ENCODE measurements around the gene MYOF. TPM values are rescaled to one million over a fixed set of nuclear protein-coding genes. Genes with fewer than 3 reads are reported as not detected.

MYOF gene
- total and polyA plus RNA-seq, 2 of the 8 experiments (the other 6 are each of a cell fraction or from before 2014, with no cell fraction given) = 0.98 to 2.3 TPM

DNA sequence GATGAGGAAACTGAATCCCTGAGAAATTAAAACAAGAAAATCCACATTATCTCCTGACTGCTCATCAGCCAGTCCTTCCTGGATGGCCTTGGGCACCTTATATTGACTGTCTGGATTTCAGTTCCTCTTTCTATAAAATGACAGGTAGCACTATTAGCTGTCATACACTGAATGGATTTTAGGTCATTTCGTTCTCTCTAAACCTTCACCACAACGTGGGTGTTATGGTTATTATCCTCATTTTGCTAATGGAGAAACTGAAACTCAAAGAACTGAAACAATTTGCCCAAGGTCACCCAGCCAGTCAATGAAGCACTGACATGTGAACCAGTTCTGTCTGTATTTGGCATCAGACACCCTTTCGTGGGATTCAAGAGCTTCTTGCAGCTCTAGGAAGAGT, 214.6 kb downstream of the MYOF start:
- Histone ChIP-seq H2BK20ac (ENCODE audit: low read length) (no peak overlapping the region), H3K27ac (ENCODE audit: low read depth, low read length) (no peak overlapping the region), H3K4me2 (ENCODE audit: insufficient read depth in 1 of 2, low read depth in 2 of 2, low read length in 2 of 2) (no peak overlapping the region), H3K27me3 (replicated peaks in 1 of 4; ENCODE audit: control insufficient read depth in 3 of 4, extremely low read depth in 1 of 4, insufficient read depth in 3 of 4, low read length in 3 of 4) (no peaks in the 10 kb centered on the region), H3K79me1 (ENCODE audit: low read depth, low read length) (no peaks in the 10 kb centered on the region), H2AFZ (ENCODE audit: low read length) (no peak overlapping the region), H4K91ac (replicated peaks; ENCODE audit: insufficient read length, low read length) (no peak overlapping the region), H3K56ac (replicated peaks; ENCODE audit: insufficient read length, low read depth, low read length) (no peak overlapping the region), H3K79me2 (ENCODE audit: control insufficient read depth in 1 of 2, insufficient read depth in 2 of 2, low read length in 2 of 2) (no peaks in the 10 kb centered on the region), H2BK15ac (ENCODE audit: low read length) (no peak overlapping the region), H2BK120ac (replicated peaks; ENCODE audit: low read depth, low read length) (no peak overlapping the region), H3K9ac (replicated peaks in 1 of 4; ENCODE audit: extremely low read depth in 1 of 4, low read depth in 3 of 4, low read length in 3 of 4) (no peak overlapping the region), H3K14ac (ENCODE audit: insufficient read length) (no peak overlapping the region), H2AK5ac (ENCODE audit: low read depth, low read length) (no peak overlapping the region), H4K20me1 (replicated peaks in 1 of 2; ENCODE audit: control insufficient read depth in 1 of 2, insufficient read depth in 2 of 2, low read length in 2 of 2) (no peaks in the 10 kb centered on the region), H3K23me2 (ENCODE audit: low read depth, low read length) (no peaks in the 10 kb centered on the region; the same call in 1 of the 2 replicates), H3K23ac (ENCODE audit: insufficient read length) (no peak overlapping the region), H3K4me3 (ENCODE audit: extremely low read depth in 1 of 4, insufficient read depth in 2 of 4, low read depth in 3 of 4, low read length in 4 of 4) (no peak overlapping the region), H4K8ac (ENCODE audit: extremely low read depth, insufficient read depth, low read length) (no peak overlapping the region), H4K5ac (ENCODE audit: insufficient read length, low read depth, low read length) (no peak overlapping the region), H2BK5ac (ENCODE audit: low read depth, low read length) (no peak overlapping the region), H3K18ac (ENCODE audit: extremely low read depth, low read length) (no peak overlapping the region; the same call in 1 of the 2 replicates), H3K9me3 (ENCODE audit: insufficient read depth in 2 of 2, low read depth in 1 of 2, low read length in 1 of 2) (peaks cover 16 to 19% of the 10 kb centered on the region in 2 experiments), H3K36me3 (ENCODE audit: control insufficient read depth in 2 of 4, insufficient read depth in 4 of 4, low read length in 3 of 4) (peaks cover 0 to 7% (median 3%) of the 10 kb centered on the region in 4 experiments; a peak in 2 of 8 replicates), H3K4me1 (replicated peaks in 1 of 4; ENCODE audit: control insufficient read depth in 3 of 4, insufficient read depth in 4 of 4, low read length in 3 of 4) (peaks cover 0 to 7% (median 2%) of the 10 kb centered on the region in 4 experiments; a peak in 4 of 7 replicates), H2BK12ac (ENCODE audit: low read depth, low read length) (no peak overlapping the region), H3K4ac (replicated peaks; ENCODE audit: insufficient read length, low read depth, low read length) (no peak overlapping the region)
- DNase-seq (ENCODE audit: low read depth in 1 of 2, low spot score in 2 of 2) (no peak), FAIRE-seq (no peak)
- ChIA-PET POLR2A (ENCODE audit: partially characterized antibody) (interaction anchor here (1.0 to 1.3 kb wide), 2 partner anchors 13 to 30 kb away, joined by 3 read pairs; no protein-coding TSS in a partner anchor), CTCF (ENCODE audit: partially characterized antibody) (interaction anchor here (0.8 to 1.1 kb wide), 3 partner anchors 11 to 352 kb away, joined by 3 read pairs; no protein-coding TSS in a partner anchor)
- 65% methylated on average over 3 of the region's 3 CpGs; no CpG with 5 or more reads in 1 of the 2 experiments for WGBS, 2 experiments (ENCODE audit: extremely low coverage in 1 of 2, insufficient coverage in 1 of 2, insufficient read length in 1 of 2, insufficient replicate concordance in 2 of 2, low coverage in 1 of 2, low lambda C conversion rate in 2 of 2, missing lambda C conversion rate in 1 of 2)
- TF ChIP-seq ASH2L (IDR thresholded peaks at IDR 0.05; ENCODE audit: low read length) (no peak), CEBPB (IDR thresholded peaks at IDR 0.05; ENCODE audit: low read depth, low read length) (no peak)
